T-helper 9 cell (primary cell): ENCODE data around the gene PTPRE.

Experiments used
- DNase-seq: peaks from one replicate; pipeline ENCODE4 v3.0.0-alpha.2; 2020

PTPRE gene

DNA sequence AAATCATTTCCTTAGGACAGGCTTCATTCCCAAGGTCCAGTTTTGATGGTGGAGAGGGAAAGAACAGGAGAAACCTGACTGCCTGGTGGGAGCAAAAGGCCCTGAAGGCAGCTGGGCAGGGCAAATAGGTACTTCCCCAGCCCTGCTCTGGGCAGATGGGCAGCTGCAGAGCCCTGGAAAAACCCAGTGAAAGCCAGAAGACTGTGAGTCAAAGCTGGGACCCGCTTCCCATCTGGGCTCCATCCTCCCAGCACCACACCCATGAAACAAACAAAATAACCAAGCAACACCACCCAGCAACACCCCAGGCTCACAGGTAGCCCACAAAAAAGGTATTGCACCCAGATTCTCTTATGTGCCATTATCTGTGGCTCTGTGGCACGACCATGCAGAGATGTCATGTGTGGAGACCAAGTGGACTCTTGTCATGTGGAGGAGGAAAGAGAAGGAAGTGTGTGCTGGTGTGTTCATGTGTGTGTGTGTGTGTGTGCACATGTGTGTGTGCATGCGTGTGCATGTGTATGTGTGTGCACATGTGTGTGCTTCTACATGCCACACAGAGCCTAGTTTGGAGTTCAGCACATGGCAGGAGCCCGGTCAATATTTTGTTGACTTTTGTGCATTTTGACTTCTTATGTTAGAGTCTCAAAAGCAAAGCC, 24.0 kb upstream of the PTPRE start:
- DNase-seq = no peak

- no peak for DNase-seq
Observed at GRCh38 chr10:127883516-127883915, 23.4 kb upstream of the PTPRE start.

- DNase-seq = no peak
Observed at GRCh38 chr10:127884501-127884900, 22.4 kb upstream of the PTPRE start.

GRCh38 chr10:127886371-127887051, 20.4 kb upstream of the PTPRE start:
- no peak for DNase-seq

DNA sequence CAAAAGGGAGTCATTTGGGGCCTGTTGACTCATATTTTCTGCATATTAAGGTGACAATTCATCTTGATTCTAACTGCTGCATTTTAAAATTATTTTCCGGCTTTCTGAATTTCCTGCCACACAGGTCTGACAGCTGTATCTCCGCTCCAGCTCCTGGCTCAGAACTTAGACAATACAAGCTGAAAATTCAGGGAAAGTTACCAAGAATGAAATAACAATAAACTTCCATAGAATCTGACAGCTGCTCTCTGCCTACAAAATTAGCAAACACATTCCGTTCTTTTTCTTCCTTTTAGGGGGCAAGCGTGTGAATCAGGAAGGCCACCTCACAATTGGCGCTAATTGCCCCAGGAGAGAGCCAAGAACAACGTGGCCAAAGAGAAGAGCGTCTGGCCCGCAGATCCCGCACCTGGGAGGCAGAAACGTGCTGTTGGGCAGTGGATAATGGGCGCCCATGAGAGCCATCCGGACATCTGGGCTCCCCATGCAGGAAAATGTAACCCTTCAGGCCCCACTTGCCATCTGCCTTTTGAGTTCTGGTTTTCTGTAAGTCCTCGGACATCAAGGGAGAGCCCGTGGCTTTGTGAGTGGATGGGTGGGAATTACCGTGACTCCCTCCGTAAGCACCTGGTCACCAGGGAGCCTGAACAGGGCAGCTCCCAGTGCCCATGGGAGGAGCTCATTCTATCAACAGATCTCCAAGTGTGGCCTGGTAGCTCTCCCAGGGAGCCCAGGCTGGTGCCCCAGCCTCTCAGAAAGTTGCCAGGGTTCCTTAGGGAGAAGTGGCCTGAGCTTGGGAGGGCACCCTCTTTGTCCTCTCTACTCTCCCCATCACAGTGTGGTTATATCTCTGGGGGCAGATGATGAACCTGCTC, 19.1 kb upstream of the PTPRE start:
- no peak for DNase-seq

GRCh38 chr10:127888521-127889312, 18.2 kb upstream of the PTPRE start:
- DNase-seq = no peak

DNA sequence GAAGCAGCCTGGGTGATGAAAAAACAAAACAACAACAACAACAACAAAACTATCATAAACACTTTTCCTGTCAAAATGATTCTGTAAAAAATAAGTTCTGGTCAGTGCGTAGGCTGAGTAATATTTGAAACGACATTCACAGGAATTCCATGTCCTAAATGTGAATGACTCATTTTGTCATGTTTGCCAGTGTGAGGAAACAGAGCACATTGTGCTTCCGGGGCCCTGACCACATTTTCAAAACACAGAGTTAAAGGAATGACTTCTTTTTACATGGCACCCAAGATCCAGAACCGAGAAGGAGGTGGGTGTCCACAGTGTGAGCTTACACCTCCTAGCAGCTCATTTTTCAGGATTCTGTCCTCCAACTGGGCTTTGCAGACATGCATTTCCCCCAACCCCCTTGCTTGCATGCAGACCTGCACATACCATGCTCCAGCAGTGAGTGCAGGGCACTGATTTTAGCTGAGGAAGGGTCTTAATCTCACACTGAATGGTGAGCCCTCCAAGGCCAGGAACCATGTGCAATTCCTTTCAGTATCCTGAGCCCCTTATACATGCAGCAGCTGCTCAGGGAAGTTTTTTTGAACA, 17.2 kb upstream of the PTPRE start:
- DNase-seq = no peak

- no peak for DNase-seq
Observed at GRCh38 chr10:127890216-127890615, 16.7 kb upstream of the PTPRE start.

DNA sequence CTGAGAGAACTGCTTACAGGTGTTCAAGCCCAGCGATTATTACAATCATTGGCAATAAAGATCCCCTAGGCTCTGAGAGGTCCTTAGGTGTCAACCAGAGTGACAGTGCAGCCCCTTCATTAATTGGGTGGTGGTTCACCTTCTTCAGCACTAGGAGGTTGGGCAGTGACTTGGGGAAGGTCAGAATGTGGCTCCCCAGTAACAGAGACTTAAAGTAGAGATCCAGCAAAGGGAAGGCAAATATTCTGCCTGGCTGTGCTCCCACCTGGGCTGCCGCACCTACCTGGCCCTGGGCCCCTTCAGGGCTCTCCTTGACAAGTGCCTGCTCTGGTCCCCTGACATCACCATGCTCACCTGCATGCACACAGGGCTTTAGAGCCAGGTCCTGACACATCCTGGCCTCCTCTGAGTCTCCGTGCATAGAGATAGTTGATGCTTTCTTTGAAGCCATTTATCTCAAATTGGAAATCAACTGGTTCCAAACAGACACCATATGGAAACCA, 16.0 kb upstream of the PTPRE start:
- no peak for DNase-seq

GRCh38 chr10:127892743-127893142, 14.2 kb upstream of the PTPRE start, which contains the start of gene CLRN3:
CLRN3 (minus strand) TSS chr10:127892941; CDS start chr10:127892784, 157 bp downstream.
- no peak for DNase-seq

DNA sequence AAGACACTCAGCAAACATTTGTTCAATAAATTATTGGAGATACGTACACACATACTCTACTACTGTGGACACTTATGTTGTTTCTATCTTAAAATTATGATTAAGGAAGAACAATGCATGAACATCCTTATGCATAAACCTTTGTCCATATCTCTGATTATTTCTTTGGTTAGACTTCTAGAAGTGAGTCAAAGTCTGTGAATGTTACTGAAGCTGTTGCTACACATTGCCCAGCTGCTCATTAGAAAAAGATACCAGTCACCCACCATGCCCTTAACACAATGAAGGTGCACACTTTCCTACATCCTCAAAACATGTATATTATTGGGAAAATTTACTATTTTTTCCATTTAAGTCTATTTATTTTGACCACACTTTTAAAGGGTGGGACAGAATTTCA, 12.8 kb upstream of the PTPRE start:
- DNase-seq = no peak

- DNase-seq = no peak
Observed at GRCh38 chr10:127896590-127896989, 10.3 kb upstream of the PTPRE start.

DNA sequence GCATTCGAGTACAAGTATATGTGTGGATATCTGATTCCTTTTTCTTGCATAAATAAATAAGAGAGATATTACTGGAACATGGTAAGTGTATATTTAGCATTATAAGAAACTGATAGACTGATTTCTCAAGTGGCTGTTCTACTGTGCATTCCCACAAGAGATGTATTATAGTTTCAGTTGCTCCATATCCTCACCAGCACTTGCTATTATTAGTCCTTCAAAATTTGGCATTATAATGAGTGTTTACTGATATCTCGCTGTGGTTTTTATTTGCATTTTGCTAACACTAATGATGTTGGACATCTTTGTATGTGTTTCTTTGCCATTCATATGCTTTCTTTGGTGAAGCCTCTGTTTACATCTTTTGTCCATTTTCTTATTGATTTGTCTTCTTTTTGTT, 9.7 kb upstream of the PTPRE start:
- no peak for DNase-seq

- DNase-seq = no peak
Observed at GRCh38 chr10:127899766-127900387, 7.0 kb upstream of the PTPRE start.

GRCh38 chr10:127903789-127904188, 3.1 kb upstream of the PTPRE start:
- no peak for DNase-seq

DNA sequence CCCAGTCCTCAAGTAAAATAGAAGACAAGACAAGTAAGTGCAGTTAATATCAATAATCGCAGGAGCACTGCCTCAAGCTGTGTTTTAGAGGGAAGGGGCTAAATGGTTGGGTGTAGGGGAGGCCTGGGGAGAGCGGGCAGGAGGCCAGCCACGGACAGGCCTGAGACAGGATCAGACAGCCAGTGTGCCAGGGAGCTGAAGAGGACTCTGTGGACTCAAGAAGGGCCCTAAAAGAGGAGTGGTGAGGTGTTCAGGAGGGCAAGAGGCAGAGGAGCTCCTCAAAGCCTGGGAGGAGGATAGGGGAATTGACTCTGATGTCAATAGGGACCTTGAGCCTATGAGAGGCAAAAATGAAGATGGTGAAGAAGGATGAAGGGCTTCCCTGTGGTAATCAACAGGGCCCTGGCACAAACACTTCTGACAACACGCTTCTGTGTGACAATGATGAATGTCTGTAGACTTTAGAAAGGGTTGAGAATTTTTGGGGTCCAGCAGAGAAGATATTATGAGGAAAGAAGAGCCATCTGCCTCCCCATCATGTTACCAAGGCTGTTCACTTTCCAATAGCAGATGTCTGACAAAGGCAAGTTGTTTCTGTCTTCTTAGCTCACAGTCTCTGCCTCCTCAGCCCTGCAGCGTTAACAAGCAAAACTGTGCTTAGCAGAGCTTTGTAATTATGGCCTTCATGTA, 2.4 kb upstream of the PTPRE start:
- no peak for DNase-seq

DNA sequence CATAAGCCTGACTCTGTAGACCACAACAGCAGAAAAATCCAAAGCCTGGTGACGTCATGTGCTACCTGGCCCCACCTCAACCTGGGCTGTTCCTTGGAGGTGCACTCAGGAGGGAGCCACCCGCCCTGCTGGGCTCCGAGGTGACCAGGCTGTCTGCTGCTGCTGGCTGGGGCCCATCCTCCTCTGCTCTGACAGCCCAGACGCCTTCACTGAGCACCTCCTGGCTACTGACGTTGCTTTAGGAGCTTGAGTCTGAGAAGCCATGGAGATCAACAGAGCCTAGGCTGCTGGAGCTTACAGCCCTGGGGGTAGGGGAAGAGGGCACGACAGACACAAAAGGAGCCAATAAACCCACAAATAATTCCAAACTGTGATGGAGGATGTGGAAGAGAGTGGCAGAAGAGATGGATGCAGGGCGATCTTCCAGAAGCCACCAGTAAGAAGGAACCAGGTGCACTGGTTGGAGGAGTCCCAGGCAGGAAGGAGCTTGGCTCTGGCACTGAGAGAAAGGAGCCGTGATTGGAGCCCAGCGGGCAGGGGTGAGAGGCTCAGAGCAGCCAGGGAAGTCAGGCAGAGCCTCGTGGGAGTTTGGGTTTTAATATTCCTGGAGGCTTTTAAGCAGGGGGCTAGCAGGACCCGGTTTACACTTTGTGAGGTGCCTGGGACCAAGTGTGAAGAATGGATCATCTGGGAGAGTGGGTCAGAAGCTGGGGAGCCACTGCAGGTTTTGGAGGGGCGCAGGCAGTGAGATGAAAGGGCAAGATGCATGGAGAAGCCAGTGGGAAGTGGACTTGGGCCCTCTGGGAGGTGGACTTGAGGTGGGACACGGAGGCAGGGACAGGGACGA, 1.7 kb upstream of the PTPRE start:
- no peak for DNase-seq

DNA sequence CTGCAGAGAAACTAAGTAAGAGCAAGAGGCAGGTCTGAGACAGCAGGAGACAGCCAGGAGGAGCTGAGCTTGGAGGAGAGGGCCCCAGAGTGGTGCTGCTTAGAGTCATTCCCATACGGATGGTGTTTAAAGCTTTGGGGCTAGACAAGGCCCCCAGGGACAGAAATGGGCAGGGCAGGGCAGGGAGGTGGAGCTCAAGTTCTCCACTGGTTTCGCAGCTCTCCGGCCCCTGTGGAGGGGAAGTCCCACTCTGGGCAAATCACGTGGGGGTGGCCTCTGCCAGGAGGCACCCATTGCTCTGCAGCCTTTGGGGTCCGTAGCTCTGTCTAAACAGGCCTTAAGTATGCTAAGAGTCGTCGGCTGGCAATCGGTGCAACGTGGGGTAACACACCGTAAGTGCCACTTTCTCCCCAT, 1.0 kb upstream of the PTPRE start:
- DNase-seq = no peak

DNA sequence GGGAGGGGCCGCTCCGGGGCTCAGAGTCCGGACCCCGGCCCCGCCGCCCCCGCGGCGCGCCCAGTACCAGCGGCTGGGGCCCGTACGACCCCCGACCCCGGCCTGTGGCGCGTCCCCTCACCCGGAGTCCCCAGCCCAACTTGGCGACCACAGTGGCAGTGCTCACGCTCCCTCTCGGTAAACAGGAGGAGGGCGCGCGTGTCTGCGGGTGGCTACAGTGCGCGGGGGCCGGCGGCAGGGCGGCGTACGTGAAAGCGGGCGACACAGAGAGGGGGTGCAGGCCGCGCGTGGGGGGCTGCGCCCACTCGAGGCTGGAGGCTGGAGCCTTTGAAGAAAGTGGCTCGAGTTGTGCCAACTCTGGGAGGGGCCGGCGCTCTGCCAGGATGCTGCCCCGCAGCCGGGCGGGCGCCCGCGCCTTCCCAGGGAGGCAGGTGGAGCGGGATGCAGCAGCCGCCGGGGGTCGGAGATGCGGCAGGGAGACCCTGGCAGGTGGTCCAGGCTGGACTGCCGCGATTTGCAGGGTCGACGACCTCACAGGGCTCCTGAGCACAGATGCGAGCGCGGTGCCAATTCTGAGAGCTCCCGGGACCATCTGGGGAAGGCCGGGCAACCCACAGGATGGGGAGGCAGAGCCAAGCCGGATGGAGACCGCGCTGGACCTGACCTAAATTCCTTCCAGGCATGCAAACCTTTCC, 655 bp downstream of the PTPRE start:
- no peak for DNase-seq
